ENCODE results near the gene LY6G6C.
"Not testable (repeated sequence)": the region's sequence is repeated elsewhere in the genome, so short reads cannot be mapped to it uniquely, and the experiment has no call there.

LY6G6C gene

GRCh38 chr6:31727034-31727716 is 5.6 kb upstream of the LY6G6C start:
- no peak for DNase-seq (ENCODE audit: low read depth)

- no peak for DNase-seq (ENCODE audit: low read depth)
Measured at GRCh38 chr6:31725502-31726350, 4.2 kb upstream of the LY6G6C start.

GRCh38 chr6:31723980-31724691 is 2.6 kb upstream of the LY6G6C start:
- DNase-seq (ENCODE audit: low read depth), result no peak

DNA sequence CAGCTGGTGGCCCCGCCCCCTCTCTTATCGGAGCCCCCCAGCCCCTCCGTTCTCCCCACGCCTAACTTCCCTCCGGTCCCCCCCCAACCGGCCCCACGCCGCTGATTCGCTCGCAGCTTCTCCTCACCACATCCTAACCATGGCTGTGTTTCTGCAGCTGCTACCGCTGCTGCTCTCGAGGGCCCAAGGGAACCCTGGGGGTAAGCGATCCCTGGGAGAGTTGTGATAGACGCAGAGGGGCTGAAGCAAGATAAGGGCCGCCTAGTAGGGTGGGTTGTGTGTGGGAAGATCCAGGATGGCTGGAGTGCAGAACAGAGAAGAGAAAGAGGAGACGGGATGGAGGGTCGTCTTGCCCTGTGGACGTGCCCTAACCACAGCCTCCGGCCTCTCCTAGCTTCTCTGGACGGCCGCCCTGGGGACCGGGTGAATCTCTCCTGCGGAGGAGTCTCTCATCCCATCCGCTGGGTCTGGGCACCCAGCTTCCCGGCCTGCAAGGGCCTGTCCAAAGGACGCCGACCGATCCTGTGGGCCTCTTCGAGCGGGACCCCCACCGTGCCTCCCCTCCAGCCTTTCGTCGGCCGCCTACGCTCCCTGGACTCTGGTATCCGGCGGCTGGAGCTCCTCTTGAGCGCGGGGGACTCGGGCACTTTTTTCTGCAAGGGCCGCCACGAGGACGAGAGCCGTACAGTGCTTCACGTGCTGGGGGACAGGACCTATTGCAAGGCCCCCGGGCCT is 1.9 kb upstream of the LY6G6C start, which contains the start of gene MPIG6B:
MPIG6B (plus strand) TSS at position 129 of the 735 bp plus-strand sequence; CDS start at position 140, 11 bp downstream.
- DNase-seq (ENCODE audit: low read depth), result no peak

- DNase-seq (ENCODE audit: low read depth), result no peak
Measured at GRCh38 chr6:31722173-31722572, 627 bp upstream of the LY6G6C start.

- no peak for DNase-seq (ENCODE audit: low read depth)
Measured at GRCh38 chr6:31720196-31720770, 1.3 kb downstream of the LY6G6C start.

GRCh38 chr6:31719001-31719400 is 2.5 kb downstream of the LY6G6C start:
- no peak for DNase-seq (ENCODE audit: low read depth)

DNA sequence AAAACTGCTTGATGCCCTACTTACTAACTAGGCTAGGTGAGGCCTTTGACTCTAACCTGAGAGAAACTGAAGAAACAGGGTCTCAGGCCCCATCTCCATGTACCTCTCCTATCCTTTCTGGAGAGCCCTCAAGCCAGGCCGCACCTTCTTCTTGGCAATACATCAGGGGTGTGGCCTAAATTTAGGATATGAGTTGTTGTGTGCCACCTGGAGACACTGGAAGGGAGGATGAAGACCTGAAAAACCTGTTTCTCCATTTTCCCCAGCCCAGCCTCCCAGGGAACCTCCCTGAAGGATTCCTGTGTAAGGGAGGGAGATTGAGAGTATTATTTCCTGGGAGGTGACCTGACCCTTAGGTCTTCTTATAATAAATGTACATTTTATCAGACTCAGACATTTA is 3.3 kb downstream of the LY6G6C start:
- no peak for DNase-seq (ENCODE audit: low read depth)

DNA sequence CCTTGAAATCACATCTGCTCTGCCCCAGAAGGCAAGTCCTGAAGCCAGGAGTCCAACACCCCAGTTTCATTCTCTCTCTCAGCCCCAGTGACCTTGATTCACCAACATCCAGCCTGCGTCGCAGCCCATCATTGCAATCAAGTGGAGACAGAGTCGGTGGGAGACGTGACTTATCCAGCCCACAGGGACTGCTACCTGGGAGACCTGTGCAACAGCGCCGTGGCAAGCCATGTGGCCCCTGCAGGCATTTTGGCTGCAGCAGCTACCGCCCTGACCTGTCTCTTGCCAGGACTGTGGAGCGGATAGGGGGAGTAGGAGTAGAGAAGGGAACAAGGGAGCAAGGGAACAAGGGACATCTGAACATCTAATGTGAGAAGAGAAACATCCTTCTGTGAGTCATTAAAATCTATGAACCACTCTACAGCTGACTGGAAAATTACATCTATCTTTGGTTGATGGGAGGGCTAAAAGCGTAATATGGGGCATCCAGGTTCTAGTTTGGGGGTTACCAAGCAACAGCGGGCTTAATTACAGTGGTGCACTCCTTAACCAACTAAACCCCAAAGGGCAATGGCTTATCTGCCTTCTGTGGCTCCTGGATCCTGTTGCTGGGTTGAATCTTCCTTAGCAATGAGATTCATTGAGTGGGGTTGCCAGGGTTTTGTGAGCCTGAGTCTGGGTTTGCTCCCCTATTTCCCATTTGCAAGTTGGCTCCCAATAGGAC is 3.9 kb downstream of the LY6G6C start:
- no peak for DNase-seq (ENCODE audit: low read depth)

DNA sequence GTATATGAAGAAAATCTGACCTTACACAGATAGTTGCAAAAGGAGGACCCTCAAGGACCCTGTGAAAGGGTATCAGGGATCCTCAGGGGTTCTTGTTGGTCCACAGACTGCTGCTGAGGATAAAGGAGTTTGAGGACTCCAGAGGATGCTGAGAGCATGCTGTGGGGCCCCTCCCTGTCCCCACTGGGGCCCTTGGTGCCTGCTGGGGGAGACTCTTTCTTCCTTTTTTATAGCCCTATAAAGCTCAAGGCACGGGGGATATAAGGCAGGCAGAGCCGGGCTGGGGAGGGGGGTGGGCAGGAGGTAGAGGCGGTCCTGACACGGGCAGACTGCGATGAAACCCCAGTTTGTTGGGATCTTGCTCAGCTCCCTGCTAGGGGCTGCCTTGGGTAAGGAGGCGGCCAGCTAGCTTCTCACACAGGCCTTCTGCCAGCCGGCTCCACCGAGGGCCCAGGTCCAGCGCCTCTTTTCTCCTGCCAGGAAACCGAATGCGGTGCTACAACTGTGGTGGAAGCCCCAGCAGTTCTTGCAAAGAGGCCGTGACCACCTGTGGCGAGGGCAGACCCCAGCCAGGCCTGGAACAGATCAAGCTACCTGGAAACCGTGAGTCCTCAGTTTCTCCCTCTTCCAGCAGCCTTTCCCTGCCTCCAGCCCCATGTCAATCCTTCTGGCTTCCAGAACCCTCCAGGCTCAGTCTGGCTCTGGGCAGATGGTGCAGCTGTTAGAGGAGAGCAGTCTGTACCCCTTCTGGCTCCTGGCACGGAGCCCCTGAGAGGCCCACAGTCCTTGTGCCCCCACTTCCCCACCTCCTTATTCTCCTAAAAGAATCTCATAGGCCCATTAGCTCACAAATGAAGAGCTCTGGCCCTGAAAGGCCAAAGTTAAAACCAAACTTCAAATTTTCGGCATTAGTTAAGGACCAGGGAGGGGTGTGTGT is 6.3 kb downstream of the LY6G6C start, which contains the start of gene LY6G6D:
LY6G6D (plus strand) TSS at position 327 of the 937 bp plus-strand sequence; CDS start at position 335, 8 bp downstream.
- no peak for DNase-seq (ENCODE audit: low read depth)

GRCh38 chr6:31713991-31714684 is 7.4 kb downstream of the LY6G6C start:
- DNase-seq (ENCODE audit: low read depth), result no peak

- DNase-seq (ENCODE audit: low read depth), result no peak
Measured at GRCh38 chr6:31713465-31713864, 8.1 kb downstream of the LY6G6C start.

- no peak for DNase-seq (ENCODE audit: low read depth)
Measured at GRCh38 chr6:31712296-31712695, 9.2 kb downstream of the LY6G6C start.

GRCh38 chr6:31711233-31711632 is 10.3 kb downstream of the LY6G6C start:
- no peak for DNase-seq (ENCODE audit: low read depth)

DNA sequence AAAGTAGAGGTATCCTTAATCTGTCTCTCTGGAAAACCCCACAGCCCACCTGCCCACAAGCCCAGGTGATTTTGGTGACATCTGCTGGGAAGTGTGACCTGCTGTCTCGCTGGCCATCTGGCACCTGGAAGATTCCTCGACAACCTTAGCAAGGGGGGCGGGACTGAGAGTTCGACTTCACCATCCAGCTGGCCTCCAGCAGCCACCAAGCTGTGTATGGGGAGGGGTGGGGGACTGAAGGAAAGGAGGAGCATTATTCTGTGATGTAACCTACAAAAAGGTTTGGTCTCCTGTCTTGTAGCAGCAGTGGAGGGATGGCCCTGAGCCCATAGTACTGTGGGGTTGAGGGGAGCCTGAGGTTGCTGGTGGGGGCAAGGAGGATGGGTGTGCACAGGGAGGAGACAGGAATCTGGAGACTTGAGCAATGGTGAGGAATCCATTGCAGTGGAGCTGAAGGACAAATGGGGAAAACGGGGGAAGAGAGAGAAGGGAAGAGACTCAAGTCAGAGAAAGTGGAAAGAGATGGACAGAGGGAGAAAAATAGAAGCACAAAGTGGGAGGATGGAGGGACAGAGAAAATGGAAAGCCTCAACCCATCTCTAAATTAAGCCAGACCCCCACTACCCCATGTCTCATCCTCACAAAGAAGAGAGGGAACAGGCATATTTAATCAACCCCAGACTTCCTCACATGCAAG is 10.9 kb downstream of the LY6G6C start:
- DNase-seq (ENCODE audit: low read depth), result no peak

DNA sequence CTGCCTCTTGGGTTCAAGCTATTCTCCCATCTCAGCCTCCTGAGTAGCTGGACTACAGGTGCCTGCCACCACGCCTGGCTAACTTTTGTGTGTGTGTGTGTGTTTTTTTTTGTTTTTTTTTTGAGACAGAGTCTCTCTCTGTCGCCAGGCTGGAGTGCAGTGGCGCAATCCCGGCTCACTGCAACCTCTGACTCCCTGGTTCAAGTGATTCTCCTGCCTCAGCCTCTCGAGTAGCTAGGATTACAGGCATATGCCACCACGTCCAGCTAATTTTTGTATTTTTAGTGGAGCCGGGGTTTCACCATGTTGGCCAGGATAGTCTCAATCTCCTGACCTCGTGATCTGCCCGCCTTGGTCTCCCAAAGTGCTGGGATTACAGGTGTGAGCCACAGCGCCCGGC is 12.4 kb downstream of the LY6G6C start:
- DNase-seq (ENCODE audit: low read depth), result not testable (repeated sequence)

GRCh38 chr6:31708224-31708623 is 13.3 kb downstream of the LY6G6C start:
- DNase-seq (ENCODE audit: low read depth), result no peak

GRCh38 chr6:31707701-31708100 is 13.8 kb downstream of the LY6G6C start:
- DNase-seq (ENCODE audit: low read depth), result no peak
